Peyer's patch (tissue), 4 donors: Measurements from ENCODE around the gene RTP5. TPM values are rescaled to one million over a fixed set of nuclear protein-coding genes. Genes with fewer than 3 reads are reported as not detected.

Source experiments
- DNase-seq, 3 donors: peaks; one replicate each; pipeline ENCODE4 v3.0.0-alpha.2; 2017 to 2019
- H3K27ac ChIP-seq, 4 donors: fragments of 200-600 bp; sonication (generic); one replicate each; pipeline ENCODE4 v1.5.1; 2016 to 2019
- H3K27me3 ChIP-seq, 2 donors: fragments of 200-600 bp; sonication (generic); one replicate each; pipeline ENCODE4 v1.5.1; 2019
- H3K36me3 ChIP-seq, 3 donors: fragments of 200-600 bp; sonication (generic); one replicate each; pipeline ENCODE4 v1.5.1; 2016 to 2019
- H3K4me1 ChIP-seq, 4 donors: fragments of 200-600 bp; sonication (generic); one replicate each; pipeline ENCODE4 v1.5.1; 2016 to 2019
- H3K4me3 ChIP-seq, 4 donors: fragments of 200-600 bp; sonication (generic); 1 replicate in 3 of 4; 2 replicates in 1 of 4; pipeline ENCODE4 v1.5.1; 2016 to 2019; ENCODE audit warnings: mild to moderate bottlenecking in 1 of 4
- H3K9me3 ChIP-seq, 4 donors: fragments of 200-600 bp; sonication (generic); one replicate each; pipeline ENCODE4 v1.5.1; 2016 to 2019; ENCODE audit warnings: mild to moderate bottlenecking in 1 of 4
- CTCF ChIP-seq, 6 experiments: fragments of 450-650 bp in 4 of 6; fragments of 200-600 bp in 2 of 6; sonication (generic) in 1 of 6; IDR thresholded peaks; one replicate each; pipeline ENCODE4 v1.5.1; 2017 to 2019; ENCODE audit warnings: antibody characterized with exemption in 6 of 6, mild to moderate bottlenecking in 3 of 6, moderate library complexity in 1 of 6
- POLR2A ChIP-seq, 2 donors: fragments of 450-650 bp; IDR thresholded peaks; one replicate each; pipeline ENCODE4 v1.5.1; 2017; ENCODE audit warnings: antibody characterized with exemption in 2 of 2, mild to moderate bottlenecking in 2 of 2, moderate library complexity in 2 of 2
- total RNA-seq, 4 donors: library from RNA; depleted of rRNA; stranded (reverse); fragments of >200 nt; gene quantifications; one replicate each; pipeline ENCODE4 v1.1.0, GENCODE V29; 2016

RTP5 gene
- total RNA-seq, 4 donors from 2014 or later: 0.54 TPM; not detected in 3

- no peaks in the 10 kb centered on the region for H3K27me3 ChIP-seq
- TF ChIP-seq CTCF (IDR thresholded peaks at IDR 0.05) (no peak), POLR2A (IDR thresholded peaks at IDR 0.05) (no peak)
- H3K27ac ChIP-seq: no peak overlapping the region
- no peak for DNase-seq
- H3K9me3 ChIP-seq: no peaks in the 10 kb centered on the region
- no peaks in the 10 kb centered on the region for H3K36me3 ChIP-seq
- no peaks in the 10 kb centered on the region for H3K4me1 ChIP-seq
- H3K4me3 ChIP-seq: no peak overlapping the region
These were observed 18.4 kb downstream of the RTP5 start for GRCh38 chr2:241887806-241888522.

- no peak for TF ChIP-seq CTCF (IDR thresholded peaks at IDR 0.05)
- no peak for TF ChIP-seq POLR2A (IDR thresholded peaks at IDR 0.05)
- Histone ChIP-seq H3K9me3 (no peaks in the 10 kb centered on the region), H3K27me3 (no peaks in the 10 kb centered on the region), H3K27ac (no peak overlapping the region), H3K36me3 (no peaks in the 10 kb centered on the region), H3K4me1 (no peaks in the 10 kb centered on the region), H3K4me3 (no peak overlapping the region)
- DNase-seq: no peak
These were observed 19.1 kb downstream of the RTP5 start for GRCh38 chr2:241888641-241889040.

GRCh38 chr2:241890524-241891235 lies 21.2 kb downstream of the RTP5 start:
- Histone ChIP-seq H3K9me3 (no peaks in the 10 kb centered on the region), H3K36me3 (no peaks in the 10 kb centered on the region), H3K4me3 (no peak overlapping the region), H3K27ac (no peak overlapping the region), H3K4me1 (no peaks in the 10 kb centered on the region), H3K27me3 (no peaks in the 10 kb centered on the region)
- no peak for DNase-seq
- TF ChIP-seq POLR2A (IDR thresholded peaks at IDR 0.05): no peak
- no peak for TF ChIP-seq CTCF (IDR thresholded peaks at IDR 0.05)

GRCh38 chr2:241891315-241891987 lies 21.9 kb downstream of the RTP5 start:
- H3K4me1 ChIP-seq: no peaks in the 10 kb centered on the region
- H3K27me3 ChIP-seq: no peaks in the 10 kb centered on the region
- H3K36me3 ChIP-seq: no peaks in the 10 kb centered on the region
- H3K27ac ChIP-seq: no peak overlapping the region
- H3K9me3 ChIP-seq: no peaks in the 10 kb centered on the region
- no peak overlapping the region for H3K4me3 ChIP-seq
- TF ChIP-seq POLR2A (IDR thresholded peaks at IDR 0.05) (no peak), CTCF (IDR thresholded peaks at IDR 0.05) (no peak)
- DNase-seq: no peak

GRCh38 chr2:241891988-241892298 lies 22.4 kb downstream of the RTP5 start:
- H3K4me3 ChIP-seq: no peak overlapping the region
- H3K27me3 ChIP-seq: no peaks in the 10 kb centered on the region
- no peaks in the 10 kb centered on the region for H3K9me3 ChIP-seq
- no peaks in the 10 kb centered on the region for H3K4me1 ChIP-seq
- H3K27ac ChIP-seq: peak overlapping the region in 1 of 4 donors; percentile 19
- no peak for DNase-seq
- TF ChIP-seq CTCF (IDR thresholded peaks at IDR 0.05) (no peak), POLR2A (IDR thresholded peaks at IDR 0.05) (no peak)
- no peaks in the 10 kb centered on the region for H3K36me3 ChIP-seq
